ENCODE results near the gene PRKAR1B. TPM values are rescaled to one million over a fixed set of nuclear protein-coding genes. Genes with fewer than 3 reads are reported as not detected.

PRKAR1B gene
- polyA plus RNA-seq, 1 of the 3 experiments (the other 2 are of a cell fraction): 63.7 TPM

DNA sequence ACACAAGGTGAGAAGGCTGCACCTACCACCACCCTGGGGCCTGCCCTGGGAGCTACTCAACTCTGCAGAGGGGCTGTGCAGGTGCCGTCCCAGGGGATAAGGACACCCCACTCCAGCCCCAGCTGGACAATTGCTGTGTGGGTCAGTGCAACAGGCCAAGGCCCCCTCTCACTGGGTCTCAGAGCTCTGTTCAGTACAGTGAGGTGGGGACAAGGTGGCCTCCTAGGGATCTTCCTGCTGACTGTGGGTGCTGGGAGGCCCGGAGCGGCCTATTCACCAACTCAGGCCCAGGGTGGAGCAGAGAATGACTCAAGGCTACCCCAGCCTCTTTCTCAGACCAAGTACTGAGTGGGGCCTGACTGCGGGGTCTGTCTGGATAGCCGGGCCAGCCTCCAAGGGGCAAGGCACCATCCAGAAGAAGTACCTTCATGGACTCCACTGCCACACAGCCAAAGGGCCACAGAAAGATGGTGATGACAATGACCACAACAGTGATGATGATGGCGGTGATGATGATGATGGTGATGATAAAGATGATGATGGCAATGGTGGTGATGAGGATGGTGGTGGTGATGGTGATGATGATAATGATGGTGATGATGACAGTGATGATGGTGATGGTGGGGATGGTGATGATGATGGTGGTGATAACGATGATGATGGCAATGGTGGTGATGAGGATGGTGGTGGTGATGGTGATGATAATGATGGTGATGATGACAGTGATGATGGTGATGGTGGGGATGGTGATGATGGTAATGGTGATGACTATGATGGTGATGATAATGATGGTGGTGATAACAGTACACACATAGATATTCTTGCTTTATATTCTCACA is 60.4 kb downstream of the PRKAR1B start (continued):
- TF ChIP-seq, protein P1, sequence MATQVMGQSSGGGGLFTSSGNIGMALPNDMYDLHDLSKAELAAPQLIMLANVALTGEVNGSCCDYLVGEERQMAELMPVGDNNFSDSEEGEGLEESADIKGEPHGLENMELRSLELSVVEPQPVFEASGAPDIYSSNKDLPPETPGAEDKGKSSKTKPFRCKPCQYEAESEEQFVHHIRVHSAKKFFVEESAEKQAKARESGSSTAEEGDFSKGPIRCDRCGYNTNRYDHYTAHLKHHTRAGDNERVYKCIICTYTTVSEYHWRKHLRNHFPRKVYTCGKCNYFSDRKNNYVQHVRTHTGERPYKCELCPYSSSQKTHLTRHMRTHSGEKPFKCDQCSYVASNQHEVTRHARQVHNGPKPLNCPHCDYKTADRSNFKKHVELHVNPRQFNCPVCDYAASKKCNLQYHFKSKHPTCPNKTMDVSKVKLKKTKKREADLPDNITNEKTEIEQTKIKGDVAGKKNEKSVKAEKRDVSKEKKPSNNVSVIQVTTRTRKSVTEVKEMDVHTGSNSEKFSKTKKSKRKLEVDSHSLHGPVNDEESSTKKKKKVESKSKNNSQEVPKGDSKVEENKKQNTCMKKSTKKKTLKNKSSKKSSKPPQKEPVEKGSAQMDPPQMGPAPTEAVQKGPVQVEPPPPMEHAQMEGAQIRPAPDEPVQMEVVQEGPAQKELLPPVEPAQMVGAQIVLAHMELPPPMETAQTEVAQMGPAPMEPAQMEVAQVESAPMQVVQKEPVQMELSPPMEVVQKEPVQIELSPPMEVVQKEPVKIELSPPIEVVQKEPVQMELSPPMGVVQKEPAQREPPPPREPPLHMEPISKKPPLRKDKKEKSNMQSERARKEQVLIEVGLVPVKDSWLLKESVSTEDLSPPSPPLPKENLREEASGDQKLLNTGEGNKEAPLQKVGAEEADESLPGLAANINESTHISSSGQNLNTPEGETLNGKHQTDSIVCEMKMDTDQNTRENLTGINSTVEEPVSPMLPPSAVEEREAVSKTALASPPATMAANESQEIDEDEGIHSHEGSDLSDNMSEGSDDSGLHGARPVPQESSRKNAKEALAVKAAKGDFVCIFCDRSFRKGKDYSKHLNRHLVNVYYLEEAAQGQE (IDR thresholded peaks at IDR 0.05; ENCODE audit: low read depth, low read length): no peak
- TF ChIP-seq RAD21 (IDR thresholded peaks at IDR 0.05; ENCODE audit: low read length): no peak
- no peak for TF ChIP-seq TCF12 (IDR thresholded peaks at IDR 0.05)
- no peak for TF ChIP-seq RCOR1 (IDR thresholded peaks at IDR 0.05; ENCODE audit: low read length)

GRCh38 chr7:665736-666453 is 61.2 kb downstream of the PRKAR1B start:
- Histone ChIP-seq H3F3A (replicated peaks; ENCODE audit: insufficient read depth) (no peaks in the 10 kb centered on the region), H2AFZ (ENCODE audit: low read depth) (no peak overlapping the region), H3K36me3 (replicated peaks in 1 of 2; ENCODE audit: control insufficient read depth in 1 of 2, insufficient read depth in 2 of 2, low read length in 1 of 2) (peaks cover 0 to 3% of the 10 kb centered on the region in 2 experiments), H3K4me2 (no peak overlapping the region), H4K20me1 (ENCODE audit: insufficient read depth) (no peaks in the 10 kb centered on the region), H3K9me2 (no peaks in the 10 kb centered on the region), H3K4me3 (ENCODE audit: low read depth in 2 of 2, low read length in 1 of 2) (no peak overlapping the region), H3K27ac (ENCODE audit: low read depth in 2 of 2, low read length in 1 of 2) (peak overlapping the region in 1 of 2 experiments; percentile 93; a peak in 2 of 4 replicates), H3K27me3 (ENCODE audit: insufficient read depth) (no peaks in the 10 kb centered on the region), H3K79me2 (ENCODE audit: insufficient read depth) (no peaks in the 10 kb centered on the region), H3K4me1 (ENCODE audit: control insufficient read depth in 1 of 2, insufficient read depth in 2 of 2, low read depth in 1 of 2, low read length in 1 of 2) (peaks cover 0 to 34% of the 10 kb centered on the region in 2 experiments; a peak in 2 of 4 replicates), H3K9ac (no peak overlapping the region), H3K9me3 (no peaks in the 10 kb centered on the region)
- CTCF ChIA-PET: interaction anchor here (0.6 to 2.7 kb wide), 23 partner anchors 8 to 1689 kb away, joined by 3 to 16 read pairs (median 3); no protein-coding TSS in a partner anchor
- WGBS (ENCODE audit: low lambda C conversion rate): 72% methylated on average over 15 of the region's 35 CpGs
- peak; percentile 88 for DNase-seq
- POLR2A ChIA-PET: interaction anchor here (0.5 to 2.0 kb wide), 7 partner anchors 26 to 208 kb away, joined by 3 to 7 read pairs (median 3); no protein-coding TSS in a partner anchor
- TF ChIP-seq IRF3 (IDR thresholded peaks at IDR 0.05; ENCODE audit: low read depth, low read length): no peak
- TF ChIP-seq, protein P2, sequence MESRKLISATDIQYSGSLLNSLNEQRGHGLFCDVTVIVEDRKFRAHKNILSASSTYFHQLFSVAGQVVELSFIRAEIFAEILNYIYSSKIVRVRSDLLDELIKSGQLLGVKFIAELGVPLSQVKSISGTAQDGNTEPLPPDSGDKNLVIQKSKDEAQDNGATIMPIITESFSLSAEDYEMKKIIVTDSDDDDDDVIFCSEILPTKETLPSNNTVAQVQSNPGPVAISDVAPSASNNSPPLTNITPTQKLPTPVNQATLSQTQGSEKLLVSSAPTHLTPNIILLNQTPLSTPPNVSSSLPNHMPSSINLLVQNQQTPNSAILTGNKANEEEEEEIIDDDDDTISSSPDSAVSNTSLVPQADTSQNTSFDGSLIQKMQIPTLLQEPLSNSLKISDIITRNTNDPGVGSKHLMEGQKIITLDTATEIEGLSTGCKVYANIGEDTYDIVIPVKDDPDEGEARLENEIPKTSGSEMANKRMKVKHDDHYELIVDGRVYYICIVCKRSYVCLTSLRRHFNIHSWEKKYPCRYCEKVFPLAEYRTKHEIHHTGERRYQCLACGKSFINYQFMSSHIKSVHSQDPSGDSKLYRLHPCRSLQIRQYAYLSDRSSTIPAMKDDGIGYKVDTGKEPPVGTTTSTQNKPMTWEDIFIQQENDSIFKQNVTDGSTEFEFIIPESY (IDR thresholded peaks at IDR 0.05; ENCODE audit: borderline replicate concordance, low read depth): no peak
- TF ChIP-seq EZH2phosphoT487 (IDR thresholded peaks at IDR 0.05; ENCODE audit: borderline replicate concordance, low read depth): no peak
- TF ChIP-seq JUND (IDR thresholded peaks at IDR 0.05): no peak
- TF ChIP-seq GATA2 (CRISPR knock-in tag; IDR thresholded peaks at IDR 0.05): peak; percentile 85
- peak; percentile 32; the same call in 1 of the 2 replicates for TF ChIP-seq NRF1 (IDR thresholded peaks at IDR 0.05; ENCODE audit: low read depth, low read length)
- no peak for TF ChIP-seq TCF12 (IDR thresholded peaks at IDR 0.05)
- TF ChIP-seq MXI1 (IDR thresholded peaks at IDR 0.05; ENCODE audit: low read depth, low read length): peak; percentile 28; the same call in 1 of the 2 replicates
- TF ChIP-seq GABPA (IDR thresholded peaks at IDR 0.05; ENCODE audit: low read depth): no peak
- peak; percentile 63 for TF ChIP-seq CHD2 (IDR thresholded peaks at IDR 0.05; ENCODE audit: low read length, partially characterized antibody)
- no peak for TF ChIP-seq FOSL2 (IDR thresholded peaks at IDR 0.05; ENCODE audit: borderline replicate concordance, low read depth)
- TF ChIP-seq SMC3 (IDR thresholded peaks at IDR 0.05; ENCODE audit: low read depth, low read length): no peak
- peak; percentile 68; the same call in 1 of the 2 replicates for TF ChIP-seq FOXJ3 (CRISPR knock-in tag; IDR thresholded peaks at IDR 0.05)
- no peak for TF ChIP-seq ELF1 (IDR thresholded peaks at IDR 0.05)
- peak; percentile 63; the same call in 1 of the 2 replicates for TF ChIP-seq RCOR1 (IDR thresholded peaks at IDR 0.05; ENCODE audit: low read length)
- peak; percentile 10; the same call in 1 of the 2 replicates for TF ChIP-seq RAD21 (IDR thresholded peaks at IDR 0.05; ENCODE audit: low read length)
- no peak for TF ChIP-seq TEAD4 (IDR thresholded peaks at IDR 0.05; ENCODE audit: borderline replicate concordance, insufficient read depth)
- no peak for TF ChIP-seq NFIC (IDR thresholded peaks at IDR 0.05; ENCODE audit: borderline replicate concordance)
- TF ChIP-seq TAF1 (IDR thresholded peaks at IDR 0.05; ENCODE audit: borderline replicate concordance, low read depth, low read length): no peak
- no peak for TF ChIP-seq POLR2AphosphoS5 (IDR thresholded peaks at IDR 0.05; ENCODE audit: low read depth, low read length)
- no peak for TF ChIP-seq YY1 (IDR thresholded peaks at IDR 0.05; ENCODE audit: low read depth)
- no peak for TF ChIP-seq FOXM1 (IDR thresholded peaks at IDR 0.05; ENCODE audit: low read depth)
